H1 (cell line): ENCODE data around the gene AFG1L. TPM values are rescaled to one million over a fixed set of nuclear protein-coding genes. Genes with fewer than 3 reads are reported as not detected.

Experiments used
- BCL11A ChIP-seq, 2 experiments: IDR thresholded peaks; one replicate each; pipeline ENCODE4 v1.6.1; 2011; ENCODE audit warnings: low read depth in 2 of 2, low read length in 2 of 2, mild to moderate bottlenecking in 2 of 2
- CHD2 ChIP-seq: IDR thresholded peaks from 2 replicates; pipeline ENCODE4 v1.6.1; 2012; ENCODE audit warnings: low read length, improper control_type of control experiment
- CHD7 ChIP-seq: fragments of 300-600 bp; sonication (generic); IDR thresholded peaks from 2 replicates; pipeline ENCODE4 v1.7.1; 2012; ENCODE audit warnings: low read length, moderate library complexity, mild to moderate bottlenecking, inconsistent platforms; ENCODE audit not compliant: insufficient replicate concordance
- KDM4A ChIP-seq: IDR thresholded peaks from one replicate; pipeline ENCODE4 v1.7.1; 2012; ENCODE audit warnings: low read depth, mild to moderate bottlenecking, moderate library complexity, low read length, inconsistent platforms; ENCODE audit not compliant: severe bottlenecking
- POU5F1 ChIP-seq: IDR thresholded peaks from 2 replicates; pipeline ENCODE4 v1.6.1; 2011; ENCODE audit warnings: low read depth, mild to moderate bottlenecking, low read length, moderate library complexity
- TAF7 ChIP-seq: optimal IDR thresholded peaks from 2 replicates; pipeline ENCODE3; 2011; ENCODE audit warnings: low read depth, mild to moderate bottlenecking, inconsistent platforms, low read length, moderate library complexity, borderline replicate concordance
- polyA plus RNA-seq, 7 experiments: library from polyadenylated mRNA; depleted of rRNA in 3 of 7; stranded (reverse) in 5 of 7; unstranded in 2 of 7; fragments of >200 nt in 5 of 7; fragments of 200-250 nt in 2 of 7; gene quantifications; 1 replicate in 5 of 7; 2 replicates in 1 of 7; 4 replicates in 1 of 7; pipeline versions ENCODE4 v1.2.1 to v1.2.3, GENCODE V29; 2011 to 2013; ENCODE audit warnings: missing spikeins in 2 of 7, mixed read lengths in 2 of 7
- total RNA-seq: library from RNA; stranded (reverse); fragmentation: NEBNext Ultra II Directional; extraction: Animal tissue kit (Norgen Biotek cat#: 25700); gene quantifications from 2 replicates; pipeline ENCODE4 v1.2.1, GENCODE V29; 2021

The AFG1L gene
- total and polyA plus RNA-seq, 2 of the 8 experiments (the other 6 are each of a cell fraction or from before 2014, with no cell fraction given), result 0.98 to 5.7 TPM

DNA sequence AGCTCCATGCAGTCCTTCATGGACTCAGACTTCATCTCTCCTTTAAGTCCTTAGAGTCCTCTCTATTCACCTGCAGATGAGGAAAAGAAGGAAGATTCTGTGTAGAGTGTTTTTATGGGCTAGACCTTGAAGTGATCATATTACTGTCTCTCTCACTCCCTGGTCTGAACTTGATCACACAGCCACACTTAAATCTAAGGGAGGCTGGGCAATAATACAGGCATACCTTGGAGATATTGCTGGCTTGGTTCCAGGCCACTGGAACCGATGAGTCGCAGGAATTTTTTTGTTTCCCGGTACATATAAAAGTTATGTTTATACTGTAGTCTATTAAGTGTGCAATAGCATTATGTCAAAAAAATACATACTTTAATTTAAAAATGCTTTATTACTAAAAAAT lies 206.7 kb downstream of the AFG1L start (continued):
- TF ChIP-seq CHD7 (no peak), KDM4A (no peak), BCL11A (IDR thresholded peaks at IDR 0.05; ENCODE audit: low read depth in 2 of 2, low read length in 2 of 2) (no peak), POU5F1 (no peak), CHD2 (no peak), TAF7 (no peak)
